ENCODE results near the gene FZD8. TPM values are rescaled to one million over a fixed set of nuclear protein-coding genes. Genes with fewer than 3 reads are reported as not detected.
"Not testable (repeated sequence)": the region's sequence is repeated elsewhere in the genome, so short reads cannot be mapped to it uniquely, and the experiment has no call there.

Gene FZD8
- total RNA-seq: under 1 TPM; 0.23 to 0.24 TPM

- H3K4me1 Mint-ChIP-seq (ENCODE audit: low read depth): peaks cover 24% of the 10 kb centered on the region
- no peak within 1 kb of the TSS for H3K27ac Mint-ChIP-seq
- peak; percentile 72 for DNase-seq
- ChIA-PET POLR2A (no interaction called here), CTCF (no interaction called here)
- peak within 1 kb of the TSS; percentile 77 for H3K4me3 Mint-ChIP-seq
- H3K27me3 Mint-ChIP-seq (ENCODE audit: low read depth): peaks cover 68% of the 10 kb centered on the region
- peaks cover 2% of the 10 kb centered on the region for H3K36me3 Mint-ChIP-seq (ENCODE audit: low read depth)
- no peaks in the 10 kb centered on the region for H3K9me3 Mint-ChIP-seq (ENCODE audit: insufficient read depth)
- ATAC-seq: peak; percentile 90
These were observed at the start of gene FZD8 for GRCh38 chr10:35642035-35642792. FZD8 (minus strand) TSS chr10:35642296; CDS start chr10:35641429, 867 bp downstream.

- ATAC-seq: no peak
- Mint-ChIP-seq H3K36me3 (ENCODE audit: low read depth) (no peaks in the 10 kb centered on the region), H3K27ac (no peak overlapping the region), H3K4me1 (ENCODE audit: low read depth) (no peaks in the 10 kb centered on the region), H3K9me3 (ENCODE audit: insufficient read depth) (no peaks in the 10 kb centered on the region), H3K4me3 (no peak overlapping the region), H3K27me3 (ENCODE audit: low read depth) (no peaks in the 10 kb centered on the region)
- POLR2A ChIA-PET: interaction anchor here (0.7 kb wide), 1 partner anchor 843 kb away, joined by 4 read pairs; no protein-coding TSS in a partner anchor
- CTCF ChIA-PET: no interaction called here
- DNase-seq: no peak
These were observed 49.6 kb upstream of the FZD8 start for GRCh38 chr10:35691522-35692236.

- no peaks in the 10 kb centered on the region for H3K4me1 Mint-ChIP-seq (ENCODE audit: low read depth)
- no peaks in the 10 kb centered on the region for H3K36me3 Mint-ChIP-seq (ENCODE audit: low read depth)
- ChIA-PET CTCF (no interaction called here), POLR2A (interaction anchor here (0.7 kb wide), 1 partner anchor 844 kb away, joined by 4 read pairs; no protein-coding TSS in a partner anchor)
- H3K27me3 Mint-ChIP-seq (ENCODE audit: low read depth): no peaks in the 10 kb centered on the region
- DNase-seq (no peak), ATAC-seq (no peak)
- H3K9me3 Mint-ChIP-seq (ENCODE audit: insufficient read depth): no peaks in the 10 kb centered on the region
- H3K27ac Mint-ChIP-seq: no peak overlapping the region
- H3K4me3 Mint-ChIP-seq: no peak overlapping the region
These were observed 48.4 kb upstream of the FZD8 start for GRCh38 chr10:35690534-35690933.

GRCh38 chr10:35685858-35686257 lies 43.8 kb upstream of the FZD8 start:
- H3K36me3 Mint-ChIP-seq (ENCODE audit: low read depth); ATAC-seq; POLR2A ChIA-PET; H3K4me3 Mint-ChIP-seq; H3K27me3 Mint-ChIP-seq (ENCODE audit: low read depth); H3K27ac Mint-ChIP-seq; CTCF ChIA-PET; H3K4me1 Mint-ChIP-seq (ENCODE audit: low read depth); H3K9me3 Mint-ChIP-seq (ENCODE audit: insufficient read depth); DNase-seq: not testable (repeated sequence)

GRCh38 chr10:35685402-35685801 lies 43.3 kb upstream of the FZD8 start:
- ATAC-seq (no peak), DNase-seq (no peak)
- Mint-ChIP-seq H3K36me3 (ENCODE audit: low read depth) (no peaks in the 10 kb centered on the region), H3K27me3 (ENCODE audit: low read depth) (no peaks in the 10 kb centered on the region), H3K9me3 (ENCODE audit: insufficient read depth) (no peaks in the 10 kb centered on the region), H3K4me1 (ENCODE audit: low read depth) (no peaks in the 10 kb centered on the region), H3K4me3 (no peak overlapping the region), H3K27ac (no peak overlapping the region)
- ChIA-PET POLR2A (no interaction called here), CTCF (no interaction called here)

GRCh38 chr10:35684586-35684985 lies 42.5 kb upstream of the FZD8 start:
- CTCF ChIA-PET: no interaction called here
- Mint-ChIP-seq H3K27ac (no peak overlapping the region), H3K4me1 (ENCODE audit: low read depth) (no peaks in the 10 kb centered on the region), H3K9me3 (ENCODE audit: insufficient read depth) (no peaks in the 10 kb centered on the region), H3K27me3 (ENCODE audit: low read depth) (no peaks in the 10 kb centered on the region), H3K36me3 (ENCODE audit: low read depth) (no peaks in the 10 kb centered on the region), H3K4me3 (no peak overlapping the region)
- no peak for DNase-seq
- ATAC-seq: no peak
- POLR2A ChIA-PET: no interaction called here

- no peaks in the 10 kb centered on the region for H3K9me3 Mint-ChIP-seq (ENCODE audit: insufficient read depth)
- ChIA-PET CTCF (no interaction called here), POLR2A (no interaction called here)
- no peak for DNase-seq
- no peak overlapping the region for H3K4me3 Mint-ChIP-seq
- H3K36me3 Mint-ChIP-seq (ENCODE audit: low read depth): no peaks in the 10 kb centered on the region
- ATAC-seq: no peak
- H3K4me1 Mint-ChIP-seq (ENCODE audit: low read depth): no peaks in the 10 kb centered on the region
- no peak overlapping the region for H3K27ac Mint-ChIP-seq
- no peaks in the 10 kb centered on the region for H3K27me3 Mint-ChIP-seq (ENCODE audit: low read depth)
These were observed 33.8 kb upstream of the FZD8 start for GRCh38 chr10:35675846-35676245.

- DNase-seq (no peak), ATAC-seq (no peak)
- ChIA-PET CTCF (no interaction called here), POLR2A (no interaction called here)
- Mint-ChIP-seq H3K27ac (no peak overlapping the region), H3K36me3 (ENCODE audit: low read depth) (no peaks in the 10 kb centered on the region), H3K9me3 (ENCODE audit: insufficient read depth) (no peaks in the 10 kb centered on the region), H3K4me1 (ENCODE audit: low read depth) (no peaks in the 10 kb centered on the region), H3K27me3 (ENCODE audit: low read depth) (no peaks in the 10 kb centered on the region), H3K4me3 (no peak overlapping the region)
These were observed 32.7 kb upstream of the FZD8 start for GRCh38 chr10:35674843-35675242.

- peaks cover 4% of the 10 kb centered on the region for H3K27me3 Mint-ChIP-seq (ENCODE audit: low read depth)
- H3K9me3 Mint-ChIP-seq (ENCODE audit: insufficient read depth): peaks cover 8% of the 10 kb centered on the region
- ChIA-PET CTCF (no interaction called here), POLR2A (no interaction called here)
- DNase-seq (no peak), ATAC-seq (no peak)
- no peaks in the 10 kb centered on the region for H3K4me1 Mint-ChIP-seq (ENCODE audit: low read depth)
- no peak overlapping the region for H3K4me3 Mint-ChIP-seq
- H3K27ac Mint-ChIP-seq: no peak overlapping the region
- H3K36me3 Mint-ChIP-seq (ENCODE audit: low read depth): no peaks in the 10 kb centered on the region
These were observed 27.0 kb upstream of the FZD8 start for GRCh38 chr10:35668865-35669650.

GRCh38 chr10:35667971-35668370 lies 25.9 kb upstream of the FZD8 start:
- H3K36me3 Mint-ChIP-seq (ENCODE audit: low read depth): no peaks in the 10 kb centered on the region
- ChIA-PET POLR2A (no interaction called here), CTCF (no interaction called here)
- peaks cover 8% of the 10 kb centered on the region for H3K9me3 Mint-ChIP-seq (ENCODE audit: insufficient read depth)
- ATAC-seq (no peak), DNase-seq (no peak)
- no peaks in the 10 kb centered on the region for H3K4me1 Mint-ChIP-seq (ENCODE audit: low read depth)
- H3K27ac Mint-ChIP-seq: no peak overlapping the region
- peaks cover 4% of the 10 kb centered on the region for H3K27me3 Mint-ChIP-seq (ENCODE audit: low read depth)
- H3K4me3 Mint-ChIP-seq: no peak overlapping the region

- no peak overlapping the region for H3K4me3 Mint-ChIP-seq
- no peaks in the 10 kb centered on the region for H3K36me3 Mint-ChIP-seq (ENCODE audit: low read depth)
- DNase-seq (no peak), ATAC-seq (no peak)
- no peak overlapping the region for H3K27ac Mint-ChIP-seq
- POLR2A ChIA-PET: no interaction called here
- H3K27me3 Mint-ChIP-seq (ENCODE audit: low read depth): peaks cover 4% of the 10 kb centered on the region
- CTCF ChIA-PET: no interaction called here
- peaks cover 8% of the 10 kb centered on the region for H3K9me3 Mint-ChIP-seq (ENCODE audit: insufficient read depth)
- H3K4me1 Mint-ChIP-seq (ENCODE audit: low read depth): no peaks in the 10 kb centered on the region
These were observed 25.3 kb upstream of the FZD8 start for GRCh38 chr10:35667270-35667889.

- Mint-ChIP-seq H3K27me3 (ENCODE audit: low read depth) (peaks cover 13% of the 10 kb centered on the region), H3K9me3 (ENCODE audit: insufficient read depth) (no peaks in the 10 kb centered on the region), H3K4me1 (ENCODE audit: low read depth) (no peaks in the 10 kb centered on the region), H3K36me3 (ENCODE audit: low read depth) (no peaks in the 10 kb centered on the region), H3K27ac (no peak overlapping the region), H3K4me3 (no peak overlapping the region)
- CTCF ChIA-PET: no interaction called here
- ATAC-seq: no peak
- no peak for DNase-seq
- POLR2A ChIA-PET: no interaction called here
These were observed 19.1 kb upstream of the FZD8 start for GRCh38 chr10:35661236-35661635.
